ENCODE results near the gene CBLN1.

Gene CBLN1

DNA sequence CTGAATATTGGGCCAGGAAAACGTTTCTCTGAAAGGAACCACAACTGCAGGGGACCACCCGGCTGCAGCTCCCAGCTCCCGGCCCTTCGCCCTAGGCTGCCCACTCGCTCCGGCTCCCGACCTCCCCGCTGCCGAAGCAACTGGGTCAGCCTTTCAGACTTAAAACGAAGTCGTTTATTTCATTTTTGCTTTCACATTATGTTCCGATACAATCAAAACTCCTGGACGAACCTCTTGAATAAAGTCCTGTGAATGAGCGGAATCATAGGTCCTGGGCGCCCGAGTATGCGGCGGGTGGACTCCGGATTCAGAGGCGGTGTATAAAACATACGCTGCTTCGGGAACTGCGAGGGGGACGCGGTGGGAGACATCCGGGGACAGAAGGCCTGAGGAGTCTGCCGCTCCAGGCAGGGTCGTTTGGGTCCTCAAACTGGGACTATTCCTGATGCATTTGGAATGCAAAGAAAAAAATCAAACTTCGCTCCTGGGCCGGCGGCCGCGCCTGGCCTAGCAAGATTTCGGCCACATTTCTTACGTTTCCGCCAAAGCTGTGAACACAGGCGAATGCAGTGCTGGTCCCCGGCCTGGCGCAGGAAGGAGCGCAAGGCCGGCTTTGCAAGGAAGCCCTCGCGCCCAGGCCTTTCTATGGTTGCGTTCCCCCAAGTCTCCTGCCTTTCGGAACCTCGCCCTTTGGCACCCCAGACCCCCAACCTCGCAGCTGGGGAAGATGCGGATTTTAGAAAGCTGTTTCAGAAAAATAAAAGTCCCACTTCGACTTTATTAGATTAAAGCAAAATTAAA lies 3.7 kb downstream of the CBLN1 start:
- H3K4me3 ChIP-seq (ENCODE audit: low read depth, low read length), result no peak overlapping the region
- TF ChIP-seq, protein P1, sequence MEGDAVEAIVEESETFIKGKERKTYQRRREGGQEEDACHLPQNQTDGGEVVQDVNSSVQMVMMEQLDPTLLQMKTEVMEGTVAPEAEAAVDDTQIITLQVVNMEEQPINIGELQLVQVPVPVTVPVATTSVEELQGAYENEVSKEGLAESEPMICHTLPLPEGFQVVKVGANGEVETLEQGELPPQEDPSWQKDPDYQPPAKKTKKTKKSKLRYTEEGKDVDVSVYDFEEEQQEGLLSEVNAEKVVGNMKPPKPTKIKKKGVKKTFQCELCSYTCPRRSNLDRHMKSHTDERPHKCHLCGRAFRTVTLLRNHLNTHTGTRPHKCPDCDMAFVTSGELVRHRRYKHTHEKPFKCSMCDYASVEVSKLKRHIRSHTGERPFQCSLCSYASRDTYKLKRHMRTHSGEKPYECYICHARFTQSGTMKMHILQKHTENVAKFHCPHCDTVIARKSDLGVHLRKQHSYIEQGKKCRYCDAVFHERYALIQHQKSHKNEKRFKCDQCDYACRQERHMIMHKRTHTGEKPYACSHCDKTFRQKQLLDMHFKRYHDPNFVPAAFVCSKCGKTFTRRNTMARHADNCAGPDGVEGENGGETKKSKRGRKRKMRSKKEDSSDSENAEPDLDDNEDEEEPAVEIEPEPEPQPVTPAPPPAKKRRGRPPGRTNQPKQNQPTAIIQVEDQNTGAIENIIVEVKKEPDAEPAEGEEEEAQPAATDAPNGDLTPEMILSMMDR (IDR thresholded peaks at IDR 0.05; ENCODE audit: borderline replicate concordance, insufficient read depth, low read depth, low read length), result no peak

DNA sequence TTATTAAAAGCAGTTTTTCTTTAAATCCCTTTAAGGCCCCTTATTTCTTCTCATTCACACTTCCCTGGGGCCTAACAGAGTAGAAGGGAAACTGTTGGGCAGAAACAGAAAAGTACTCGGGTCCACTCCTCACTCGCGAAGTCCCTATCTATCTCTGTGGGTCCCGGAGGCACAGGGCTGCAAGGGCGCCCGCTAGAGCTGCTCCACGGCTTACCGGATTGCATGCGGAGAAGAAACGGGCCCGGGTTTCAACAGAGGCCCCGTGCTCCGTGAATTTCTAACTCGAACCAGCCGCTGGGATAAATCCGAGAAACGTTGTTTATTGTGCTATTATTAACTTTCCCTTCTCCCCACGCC lies 4.3 kb downstream of the CBLN1 start:
- H3K4me3 ChIP-seq (ENCODE audit: low read depth, low read length), result no peak overlapping the region
- TF ChIP-seq, protein P1 (IDR thresholded peaks at IDR 0.05; ENCODE audit: borderline replicate concordance, insufficient read depth, low read depth, low read length), result no peak

DNA sequence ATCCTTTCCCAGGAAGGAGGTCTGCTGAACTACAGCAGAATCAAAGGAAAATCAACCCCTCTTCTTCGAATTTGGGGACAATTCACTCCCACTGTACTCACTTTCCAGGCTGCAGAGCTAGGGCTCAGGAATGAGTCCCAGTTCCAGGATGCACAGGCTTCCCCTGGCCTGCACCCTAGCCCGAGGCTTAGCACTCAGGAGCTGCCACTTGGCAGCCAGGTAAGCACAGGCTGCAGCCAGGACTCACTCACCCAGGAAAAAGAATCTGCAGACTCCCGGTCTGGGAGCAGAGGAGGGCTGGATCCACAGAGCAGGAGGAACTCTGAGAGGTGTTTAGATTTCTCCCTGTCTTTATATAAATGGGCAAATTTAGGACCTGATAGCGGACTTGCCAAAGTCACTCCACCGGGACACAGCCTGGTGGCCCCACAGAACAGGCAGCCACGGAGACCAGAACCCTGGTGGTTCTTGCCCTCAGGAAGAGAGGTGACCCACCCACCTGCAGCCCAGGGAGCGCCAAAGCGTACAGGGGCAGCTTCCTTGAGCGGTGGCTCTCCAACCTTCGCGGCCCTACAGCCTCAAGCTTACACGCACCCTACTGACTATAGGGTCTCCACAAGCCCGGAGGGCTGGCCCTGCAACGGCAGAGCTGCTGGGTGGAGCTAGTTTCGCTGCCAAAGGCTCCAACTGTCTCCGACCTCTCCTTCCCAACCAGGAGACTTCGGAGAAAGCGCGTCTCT lies 4.8 kb downstream of the CBLN1 start:
- no peak overlapping the region for H3K4me3 ChIP-seq (ENCODE audit: low read depth, low read length)
- TF ChIP-seq, protein P1 (IDR thresholded peaks at IDR 0.05; ENCODE audit: borderline replicate concordance, insufficient read depth, low read depth, low read length), result no peak

DNA sequence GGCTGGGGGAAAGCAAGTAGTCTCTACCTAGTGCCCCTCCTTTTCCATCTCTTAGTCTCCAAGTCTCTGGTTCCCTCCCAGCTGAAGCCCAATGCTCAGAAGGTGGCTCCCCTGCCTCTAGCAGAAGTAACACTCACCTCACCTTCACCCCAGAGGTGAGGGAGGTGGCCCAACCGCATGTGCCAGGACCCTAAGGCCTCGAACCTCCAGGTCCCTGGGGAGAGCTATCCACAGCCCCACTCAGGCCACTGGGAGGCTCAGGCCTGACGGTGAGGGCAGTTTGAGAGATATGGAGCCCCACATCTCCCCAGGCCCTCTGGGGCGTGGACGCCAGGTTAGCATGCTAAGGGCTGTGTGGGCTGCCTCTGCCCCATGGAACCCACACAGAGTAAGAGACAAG lies 5.8 kb downstream of the CBLN1 start:
- no peak overlapping the region for H3K4me3 ChIP-seq (ENCODE audit: low read depth, low read length)
- TF ChIP-seq, protein P1 (IDR thresholded peaks at IDR 0.05; ENCODE audit: borderline replicate concordance, insufficient read depth, low read depth, low read length), result no peak

DNA sequence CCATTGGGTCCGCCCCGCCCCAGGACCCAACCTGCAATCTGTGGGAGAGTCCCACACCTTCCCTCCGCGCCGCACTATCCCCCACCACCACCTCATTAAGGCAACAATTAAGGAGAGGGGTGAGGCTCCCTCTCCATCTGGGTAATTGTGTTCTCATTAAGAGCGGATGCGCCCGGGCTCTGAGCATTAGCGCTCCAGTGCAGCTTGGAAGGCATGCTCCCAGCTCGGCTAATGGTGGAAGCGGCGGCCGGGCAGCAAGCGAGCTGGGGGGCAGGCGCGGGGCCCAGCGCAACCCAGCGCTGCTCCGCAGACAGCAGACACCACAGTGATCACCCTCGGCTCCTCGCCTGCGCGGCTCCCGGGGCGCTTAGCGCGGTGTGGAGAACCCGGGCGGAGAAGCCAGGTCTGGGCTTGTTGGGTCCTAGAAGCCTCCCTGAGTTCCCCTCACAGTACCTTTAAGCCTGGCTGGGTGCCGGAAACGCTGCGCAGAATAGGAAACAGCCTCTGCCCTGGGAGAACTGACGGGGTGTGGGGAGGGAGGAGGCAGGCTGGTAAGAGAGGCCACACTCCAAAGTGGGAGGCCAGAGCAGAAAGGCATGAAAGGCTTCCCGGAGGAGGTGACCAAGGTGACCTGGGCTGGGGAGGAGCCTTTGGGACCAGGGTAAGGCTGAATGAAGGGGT lies 6.4 kb downstream of the CBLN1 start:
- no peak overlapping the region for H3K4me3 ChIP-seq (ENCODE audit: low read depth, low read length)
- TF ChIP-seq, protein P1 (IDR thresholded peaks at IDR 0.05; ENCODE audit: borderline replicate concordance, insufficient read depth, low read depth, low read length), result no peak

DNA sequence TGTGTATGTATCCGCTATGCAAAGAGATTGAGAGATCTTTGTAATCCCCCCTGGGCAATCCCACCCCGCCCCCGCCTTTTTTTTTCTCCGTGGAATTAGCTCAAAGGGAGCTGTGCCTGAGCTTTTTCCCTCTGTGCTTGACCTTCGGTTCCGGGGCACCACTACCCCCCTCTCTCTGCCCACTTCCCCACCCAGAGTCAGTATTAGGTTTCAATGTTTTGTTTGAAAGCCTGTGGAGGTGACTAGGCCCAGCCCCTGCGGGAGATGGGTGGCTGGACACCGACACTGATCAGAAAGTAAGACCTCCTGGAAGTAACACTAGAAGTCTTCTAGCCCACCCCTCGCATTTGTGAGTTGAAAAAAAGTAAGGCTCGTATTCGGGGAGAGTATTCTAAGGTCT lies 7.0 kb downstream of the CBLN1 start:
- no peak overlapping the region for H3K4me3 ChIP-seq (ENCODE audit: low read depth, low read length)
- TF ChIP-seq, protein P1 (IDR thresholded peaks at IDR 0.05; ENCODE audit: borderline replicate concordance, insufficient read depth, low read depth, low read length), result no peak
